Retinal pigment epithelial cell (primary cell): ENCODE results near the gene PLA2G4A.

Experiments used
- DNase-seq: peaks from one replicate; pipeline ENCODE4 v3.0.0-alpha.2; 2010; ENCODE audit warnings: low read depth
- H3K4me3 ChIP-seq: 2 replicates; pipeline ENCODE4 v1.5.1; 2011; ENCODE audit warnings: mild to moderate bottlenecking, low read length, control low read depth, moderate library complexity
- CTCF ChIP-seq: conservative IDR thresholded peaks from 2 replicates; pipeline ENCODE4 v1.5.1; 2011; ENCODE audit warnings: low read depth, low read length, control low read depth, inconsistent platforms

PLA2G4A gene

GRCh38 chr1:186899577-186899976, 70.8 kb downstream of the PLA2G4A start:
- no peak overlapping the region for H3K4me3 ChIP-seq
- no peak for TF ChIP-seq CTCF
- no peak for DNase-seq

- H3K4me3 ChIP-seq: no peak overlapping the region
- TF ChIP-seq CTCF: no peak
- DNase-seq: no peak
These were observed 71.2 kb downstream of the PLA2G4A start for GRCh38 chr1:186899977-186900376.

- no peak overlapping the region for H3K4me3 ChIP-seq
- no peak for DNase-seq
- TF ChIP-seq CTCF: no peak
These were observed 71.9 kb downstream of the PLA2G4A start for GRCh38 chr1:186900539-186901237.

GRCh38 chr1:186901631-186902030, 72.9 kb downstream of the PLA2G4A start:
- no peak for DNase-seq
- no peak overlapping the region for H3K4me3 ChIP-seq
- no peak for TF ChIP-seq CTCF

- no peak for DNase-seq
- TF ChIP-seq CTCF: no peak
- no peak overlapping the region for H3K4me3 ChIP-seq
These were observed 74.8 kb downstream of the PLA2G4A start for GRCh38 chr1:186903374-186904136.

- no peak for TF ChIP-seq CTCF
- DNase-seq: no peak
- no peak overlapping the region for H3K4me3 ChIP-seq
These were observed 75.6 kb downstream of the PLA2G4A start for GRCh38 chr1:186904361-186904760.

- no peak overlapping the region for H3K4me3 ChIP-seq
- no peak for DNase-seq
- TF ChIP-seq CTCF: no peak
These were observed 76.8 kb downstream of the PLA2G4A start for GRCh38 chr1:186905561-186905960.
